Glutamatergic neuron (in vitro differentiated cells): ENCODE data around the gene STK17B. TPM values are rescaled to one million over a fixed set of nuclear protein-coding genes. Genes with fewer than 3 reads are reported as not detected.

Experiments
- DNase-seq: peaks from one replicate; pipeline ENCODE4 v3.0.0; 2022
- H3K27ac Mint-ChIP-seq: one replicate; pipeline ENCODE4 v1.8.0; 2020; ENCODE audit warnings: mild to moderate bottlenecking, mixed read lengths, inconsistent platforms; ENCODE audit not compliant: unreplicated experiment
- H3K27me3 Mint-ChIP-seq: one replicate; pipeline ENCODE4 v1.8.0; 2020; ENCODE audit warnings: mild to moderate bottlenecking, moderate library complexity, mixed read lengths, inconsistent platforms; ENCODE audit not compliant: unreplicated experiment
- H3K36me3 Mint-ChIP-seq: one replicate; pipeline ENCODE4 v1.8.0; 2020; ENCODE audit warnings: mild to moderate bottlenecking, mixed read lengths, inconsistent platforms; ENCODE audit not compliant: unreplicated experiment
- H3K4me1 Mint-ChIP-seq: one replicate; pipeline ENCODE4 v1.8.0; 2020; ENCODE audit warnings: mild to moderate bottlenecking, low read depth, mixed read lengths, inconsistent platforms; ENCODE audit not compliant: unreplicated experiment
- H3K4me3 Mint-ChIP-seq: one replicate; pipeline ENCODE4 v1.8.0; 2020; ENCODE audit warnings: mild to moderate bottlenecking, mixed read lengths, inconsistent platforms; ENCODE audit not compliant: unreplicated experiment
- H3K9me3 Mint-ChIP-seq: one replicate; pipeline ENCODE4 v1.8.0; 2020; ENCODE audit warnings: mild to moderate bottlenecking, moderate library complexity, mixed read lengths, inconsistent platforms; ENCODE audit not compliant: unreplicated experiment
- CTCF ChIP-seq: fragments of 200-600 bp; sonication (generic); IDR thresholded peaks from one replicate; pipeline ENCODE4 v1.5.0; 2021; ENCODE audit not compliant: partially characterized antibody, unreplicated experiment
- total RNA-seq: library from RNA; stranded (reverse); fragmentation: NEBNext Ultra II Directional; extraction: Animal tissue kit (Norgen Biotek cat#: 25700); gene quantifications from one replicate; pipeline ENCODE4 v1.2.1, GENCODE V29; 2021; ENCODE audit not compliant: unreplicated experiment

STK17B gene
- total RNA-seq, 1 donor from 2014 or later: 2.5 TPM

- Mint-ChIP-seq H3K36me3 (no peaks in the 10 kb centered on the region), H3K4me3 (no peak overlapping the region), H3K4me1 (no peaks in the 10 kb centered on the region), H3K9me3 (no peaks in the 10 kb centered on the region), H3K27me3 (no peaks in the 10 kb centered on the region), H3K27ac (no peak overlapping the region)
- no peak for DNase-seq
- no peak for TF ChIP-seq CTCF
Measured at GRCh38 chr2:196162586-196163175, 8.7 kb downstream of the STK17B start.

GRCh38 chr2:196160946-196161345 is 10.4 kb downstream of the STK17B start:
- Mint-ChIP-seq H3K27ac (no peak overlapping the region), H3K4me3 (no peak overlapping the region), H3K4me1 (no peaks in the 10 kb centered on the region), H3K36me3 (no peaks in the 10 kb centered on the region), H3K27me3 (no peaks in the 10 kb centered on the region), H3K9me3 (no peaks in the 10 kb centered on the region)
- TF ChIP-seq CTCF: no peak
- no peak for DNase-seq

GRCh38 chr2:196160101-196160500 is 11.3 kb downstream of the STK17B start:
- Mint-ChIP-seq H3K36me3 (no peaks in the 10 kb centered on the region), H3K4me3 (no peak overlapping the region), H3K27ac (no peak overlapping the region), H3K4me1 (no peaks in the 10 kb centered on the region), H3K27me3 (no peaks in the 10 kb centered on the region), H3K9me3 (no peaks in the 10 kb centered on the region)
- no peak for TF ChIP-seq CTCF
- DNase-seq: no peak

GRCh38 chr2:196159221-196159892 is 12.0 kb downstream of the STK17B start:
- no peaks in the 10 kb centered on the region for H3K4me1 Mint-ChIP-seq
- no peak for TF ChIP-seq CTCF
- no peaks in the 10 kb centered on the region for H3K27me3 Mint-ChIP-seq
- no peak for DNase-seq
- no peak overlapping the region for H3K4me3 Mint-ChIP-seq
- H3K27ac Mint-ChIP-seq: no peak overlapping the region
- no peaks in the 10 kb centered on the region for H3K36me3 Mint-ChIP-seq
- H3K9me3 Mint-ChIP-seq: no peaks in the 10 kb centered on the region

GRCh38 chr2:196155575-196155974 is 15.8 kb downstream of the STK17B start:
- H3K27ac Mint-ChIP-seq: no peak overlapping the region
- no peaks in the 10 kb centered on the region for H3K27me3 Mint-ChIP-seq
- no peak overlapping the region for H3K4me3 Mint-ChIP-seq
- H3K9me3 Mint-ChIP-seq: no peaks in the 10 kb centered on the region
- TF ChIP-seq CTCF: no peak
- no peaks in the 10 kb centered on the region for H3K36me3 Mint-ChIP-seq
- H3K4me1 Mint-ChIP-seq: no peaks in the 10 kb centered on the region
- no peak for DNase-seq
